Kidney epithelial cell (primary cell): Measurements from ENCODE around the gene LTC4S. TPM values are rescaled to one million over a fixed set of nuclear protein-coding genes. Genes with fewer than 3 reads are reported as not detected.

Source experiments
- DNase-seq: peaks from one replicate; pipeline ENCODE4 v3.0.0-alpha.2; 2010; ENCODE audit warnings: low read depth
- H3K27me3 ChIP-seq: 2 replicates; pipeline ENCODE4 v1.6.0; 2011; ENCODE audit warnings: low read length; ENCODE audit not compliant: control insufficient read depth, insufficient read depth
- H3K36me3 ChIP-seq: 2 replicates; pipeline ENCODE4 v1.5.1; 2011; ENCODE audit warnings: low read length; ENCODE audit not compliant: control insufficient read depth, insufficient read depth
- H3K4me3 ChIP-seq: 2 replicates; pipeline ENCODE4 v1.5.1; 2011; ENCODE audit warnings: low read depth, mild to moderate bottlenecking, control low read depth, low read length
- total RNA-seq: library from RNA; depleted of rRNA; stranded (reverse); fragments of >200 nt; gene quantifications from 2 replicates; pipeline ENCODE4 v1.2.3, GENCODE V29; 2015
- TF ChIP-seq, protein P1 (sequence below): IDR thresholded peaks from 2 replicates; pipeline ENCODE4 v1.5.1; 2011; ENCODE audit warnings: mild to moderate bottlenecking, moderate library complexity, low read length, control low read depth, inconsistent platforms; ENCODE audit not compliant: insufficient read depth, poor library complexity, severe bottlenecking

LTC4S gene
- total RNA-seq, 1 donor from 2014 or later, result 5.1 TPM

- peaks cover 3% of the 10 kb centered on the region for H3K36me3 ChIP-seq
- TF ChIP-seq, protein P1, sequence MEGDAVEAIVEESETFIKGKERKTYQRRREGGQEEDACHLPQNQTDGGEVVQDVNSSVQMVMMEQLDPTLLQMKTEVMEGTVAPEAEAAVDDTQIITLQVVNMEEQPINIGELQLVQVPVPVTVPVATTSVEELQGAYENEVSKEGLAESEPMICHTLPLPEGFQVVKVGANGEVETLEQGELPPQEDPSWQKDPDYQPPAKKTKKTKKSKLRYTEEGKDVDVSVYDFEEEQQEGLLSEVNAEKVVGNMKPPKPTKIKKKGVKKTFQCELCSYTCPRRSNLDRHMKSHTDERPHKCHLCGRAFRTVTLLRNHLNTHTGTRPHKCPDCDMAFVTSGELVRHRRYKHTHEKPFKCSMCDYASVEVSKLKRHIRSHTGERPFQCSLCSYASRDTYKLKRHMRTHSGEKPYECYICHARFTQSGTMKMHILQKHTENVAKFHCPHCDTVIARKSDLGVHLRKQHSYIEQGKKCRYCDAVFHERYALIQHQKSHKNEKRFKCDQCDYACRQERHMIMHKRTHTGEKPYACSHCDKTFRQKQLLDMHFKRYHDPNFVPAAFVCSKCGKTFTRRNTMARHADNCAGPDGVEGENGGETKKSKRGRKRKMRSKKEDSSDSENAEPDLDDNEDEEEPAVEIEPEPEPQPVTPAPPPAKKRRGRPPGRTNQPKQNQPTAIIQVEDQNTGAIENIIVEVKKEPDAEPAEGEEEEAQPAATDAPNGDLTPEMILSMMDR, result no peak
- peak; percentile 82 for DNase-seq
- no peak overlapping the region for H3K4me3 ChIP-seq
- H3K27me3 ChIP-seq, result no peaks in the 10 kb centered on the region
Observed at GRCh38 chr5:179818746-179819295, 25.0 kb downstream of the LTC4S start.

DNA sequence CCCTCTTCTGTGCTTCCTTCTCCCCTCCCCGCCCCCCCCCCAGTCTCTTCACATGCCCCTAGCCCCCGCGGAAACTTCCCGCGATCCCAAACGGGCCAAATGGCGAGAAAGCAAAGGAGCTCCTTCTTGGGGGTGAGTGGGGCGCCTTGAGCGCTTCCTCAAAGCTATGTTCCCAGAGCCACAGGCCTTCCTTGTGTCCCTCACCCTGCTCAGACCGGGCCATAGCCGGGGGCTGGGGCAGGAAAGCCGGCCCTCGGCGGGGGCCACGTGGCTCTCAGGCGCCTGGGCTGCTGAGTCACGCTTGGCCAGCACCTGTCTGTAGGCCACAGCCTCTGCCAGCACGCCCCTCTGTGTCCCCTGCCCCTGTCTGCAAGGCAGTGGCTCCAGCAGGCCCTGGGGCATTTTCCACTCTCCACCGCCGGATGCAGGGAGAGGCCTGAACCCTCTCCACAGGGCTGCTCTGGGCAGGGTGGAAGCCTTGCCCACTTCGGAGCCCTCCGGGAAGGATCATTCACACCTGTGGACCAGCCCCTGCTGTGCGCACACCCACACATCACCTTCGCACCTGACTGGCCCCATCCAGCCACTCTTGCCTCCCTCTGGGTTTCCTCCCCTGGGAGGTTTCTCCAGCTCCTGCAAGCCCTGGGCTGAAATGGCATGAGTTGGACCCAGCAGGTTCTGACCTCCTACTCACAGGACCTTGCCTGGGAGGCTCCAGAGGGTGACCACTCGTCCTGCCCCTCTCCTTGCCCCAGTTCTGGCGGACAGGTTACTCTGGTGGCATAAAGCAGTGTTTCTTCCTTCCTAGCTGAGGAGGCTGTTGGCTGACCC, 25.7 kb downstream of the LTC4S start:
- TF ChIP-seq, protein P1, result no peak
- peaks cover 5% of the 10 kb centered on the region for H3K36me3 ChIP-seq
- DNase-seq, result peak; percentile 52
- H3K27me3 ChIP-seq, result no peaks in the 10 kb centered on the region
- no peak overlapping the region for H3K4me3 ChIP-seq

- peak overlapping the region; percentile 95 for H3K4me3 ChIP-seq
- DNase-seq, result no peak
Observed at GRCh38 chr5:179820127-179820482, 26.3 kb downstream of the LTC4S start.

GRCh38 chr5:179820483-179821297, 26.9 kb downstream of the LTC4S start, which contains the start of gene SQSTM1:
Gene SQSTM1, plus strand, starts transcription at chr5:179820905. Its CDS starts 32 bp downstream, at chr5:179820937.
- H3K4me3 ChIP-seq, result peak within 1 kb of the TSS; percentile 95
- peaks cover 5% of the 10 kb centered on the region for H3K36me3 ChIP-seq
- TF ChIP-seq, protein P1, result no peak
- H3K27me3 ChIP-seq, result no peaks in the 10 kb centered on the region
- DNase-seq, result no peak

More at GRCh38 chr5:179820127-179820482, 26.3 kb downstream of the LTC4S start:
- Histone ChIP-seq H3K27me3 (no peaks in the 10 kb centered on the region), H3K36me3 (peaks cover 5% of the 10 kb centered on the region)
- TF ChIP-seq, protein P1, result no peak

DNA sequence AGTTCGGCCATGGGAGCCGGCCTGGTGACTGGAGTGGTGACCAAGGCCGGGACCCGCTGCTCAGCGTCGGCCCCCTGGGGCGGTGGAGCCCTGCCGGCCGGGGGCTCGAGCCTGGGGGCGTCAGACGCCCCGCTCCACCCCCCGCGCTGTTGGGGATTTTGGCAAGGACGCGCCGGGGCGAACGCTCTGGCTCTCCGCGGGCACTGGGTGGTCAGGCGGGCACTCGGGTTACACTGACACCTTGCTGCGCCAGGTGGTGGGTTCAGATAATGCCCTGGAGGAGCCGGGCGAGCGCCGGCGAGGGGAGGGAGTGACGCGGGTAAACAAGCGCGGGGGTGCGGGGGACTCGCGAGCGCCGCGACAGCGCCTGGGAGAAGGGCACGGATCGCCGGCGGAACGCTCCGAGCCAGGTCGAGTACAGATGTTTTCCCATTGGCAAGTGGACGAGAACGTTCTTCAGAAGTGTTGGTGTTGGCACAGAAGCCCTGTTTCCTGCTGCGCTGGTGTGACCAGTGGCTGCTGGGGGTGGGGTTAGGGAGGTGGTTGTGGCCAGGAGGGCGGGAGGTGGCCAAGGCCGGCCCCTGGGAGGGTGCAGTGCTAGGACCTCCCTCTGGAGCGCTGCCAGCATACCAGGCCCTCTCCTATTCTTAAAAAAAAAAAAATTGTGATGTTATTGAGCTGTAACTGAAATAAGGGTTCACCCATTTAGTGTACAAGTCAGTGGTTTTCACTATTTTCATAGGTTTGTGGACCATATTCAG, 27.7 kb downstream of the LTC4S start:
- peak overlapping the region; percentile 95 for H3K4me3 ChIP-seq
- no peaks in the 10 kb centered on the region for H3K27me3 ChIP-seq
- peak; percentile 60 for DNase-seq
- TF ChIP-seq, protein P1, result no peak
- peaks cover 6% of the 10 kb centered on the region for H3K36me3 ChIP-seq
